Activated CD8-positive, alpha-beta T cell treated with anti-CD3 and anti-CD28 coated beads, Interleukin-2, amount 10 ng/mL, durations not matched to agents 7 days and 5 days (primary cell): Measurements from ENCODE around the gene DLG3. TPM values are rescaled to one million over a fixed set of nuclear protein-coding genes. Genes with fewer than 3 reads are reported as not detected.

Source experiments
- ATAC-seq: fragments of 150-1000 bp; cut with Tn5 transposase; one replicate; pipeline ENCODE4 v1.10.0; 2021; ENCODE audit warnings: moderate library complexity
- CTCF ChIA-PET: fragments of 350-600 bp; sonication (Branson Sonifier 250); formaldehyde crosslinking; loops from one replicate; lab custom pipeline; 2021; ENCODE audit warnings: antibody characterized with exemption; lab: Charles Lee
- POLR2A ChIA-PET: fragments of 350-600 bp; sonication (Branson Sonifier 250); formaldehyde crosslinking; loops from one replicate; lab custom pipeline; 2021; ENCODE audit warnings: antibody characterized with exemption; lab: Charles Lee
- DNase-seq: peaks from one replicate; pipeline ENCODE4 v3.0.0-alpha.2; 2020
- H3K27ac Mint-ChIP-seq: one replicate; pipeline ENCODE4 v1.8.0; 2021; ENCODE audit warnings: mild to moderate bottlenecking, mixed read lengths
- H3K27me3 Mint-ChIP-seq: one replicate; pipeline ENCODE4 v1.8.0; 2021; ENCODE audit warnings: low read depth, mixed read lengths
- H3K36me3 Mint-ChIP-seq: one replicate; pipeline ENCODE4 v1.8.0; 2021; ENCODE audit warnings: low read depth, mixed read lengths
- H3K4me1 Mint-ChIP-seq: one replicate; pipeline ENCODE4 v1.8.0; 2021; ENCODE audit warnings: low read depth, mixed read lengths
- H3K4me3 Mint-ChIP-seq: one replicate; pipeline ENCODE4 v1.8.0; 2021; ENCODE audit warnings: mild to moderate bottlenecking, mixed read lengths
- H3K9me3 Mint-ChIP-seq: one replicate; pipeline ENCODE4 v1.8.0; 2022; ENCODE audit warnings: mixed read lengths; ENCODE audit not compliant: insufficient read depth
- total RNA-seq, 2 experiments: library from RNA; stranded (reverse); gene quantifications; one replicate each; pipeline ENCODE4 v1.2.3, GENCODE V29; 2021

The DLG3 gene
- total RNA-seq, 2 experiments from 2014 or later: 22.8 to 24.6 TPM

DNA sequence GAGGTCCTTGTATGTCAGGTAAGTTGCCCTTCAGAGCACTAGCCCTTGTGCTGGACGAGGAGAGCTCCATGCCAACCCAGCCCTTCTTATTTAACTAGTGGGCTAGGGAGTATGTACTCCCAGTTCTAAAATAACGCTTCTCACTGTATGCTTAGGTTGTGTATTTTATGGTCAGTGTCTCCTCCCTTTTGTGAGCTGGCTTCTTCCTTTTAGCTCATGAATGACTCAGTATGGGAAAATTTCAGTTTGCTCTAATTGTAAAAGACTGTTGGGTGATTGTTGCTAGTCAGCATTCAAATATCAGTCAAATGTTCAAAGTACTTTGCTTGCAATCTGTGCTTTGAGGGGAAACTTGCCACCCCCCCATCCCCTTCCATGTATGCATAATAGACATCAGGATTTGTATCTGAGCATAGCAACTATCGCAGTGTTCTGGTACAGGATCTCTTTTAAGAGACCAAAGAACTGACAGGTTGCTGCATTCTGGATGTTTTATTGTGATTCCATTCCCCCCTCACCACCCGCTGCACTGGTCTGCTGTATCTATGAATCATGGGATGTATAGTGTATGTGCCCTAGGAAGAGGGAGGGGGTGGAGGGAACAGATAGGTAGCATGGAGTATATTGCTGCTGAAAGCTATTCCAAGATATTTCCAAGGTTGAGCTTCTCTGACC, 34.7 kb downstream of the DLG3 start:
- no peak for DNase-seq
- H3K36me3 Mint-ChIP-seq: peaks cover 2% of the 10 kb centered on the region
- POLR2A ChIA-PET: no interaction called here
- H3K27me3 Mint-ChIP-seq: no peaks in the 10 kb centered on the region
- no peak overlapping the region for H3K27ac Mint-ChIP-seq
- peaks cover 7% of the 10 kb centered on the region for H3K4me1 Mint-ChIP-seq
- no peaks in the 10 kb centered on the region for H3K9me3 Mint-ChIP-seq
- CTCF ChIA-PET: no interaction called here
- H3K4me3 Mint-ChIP-seq: no peak overlapping the region
- no peak for ATAC-seq

DNA sequence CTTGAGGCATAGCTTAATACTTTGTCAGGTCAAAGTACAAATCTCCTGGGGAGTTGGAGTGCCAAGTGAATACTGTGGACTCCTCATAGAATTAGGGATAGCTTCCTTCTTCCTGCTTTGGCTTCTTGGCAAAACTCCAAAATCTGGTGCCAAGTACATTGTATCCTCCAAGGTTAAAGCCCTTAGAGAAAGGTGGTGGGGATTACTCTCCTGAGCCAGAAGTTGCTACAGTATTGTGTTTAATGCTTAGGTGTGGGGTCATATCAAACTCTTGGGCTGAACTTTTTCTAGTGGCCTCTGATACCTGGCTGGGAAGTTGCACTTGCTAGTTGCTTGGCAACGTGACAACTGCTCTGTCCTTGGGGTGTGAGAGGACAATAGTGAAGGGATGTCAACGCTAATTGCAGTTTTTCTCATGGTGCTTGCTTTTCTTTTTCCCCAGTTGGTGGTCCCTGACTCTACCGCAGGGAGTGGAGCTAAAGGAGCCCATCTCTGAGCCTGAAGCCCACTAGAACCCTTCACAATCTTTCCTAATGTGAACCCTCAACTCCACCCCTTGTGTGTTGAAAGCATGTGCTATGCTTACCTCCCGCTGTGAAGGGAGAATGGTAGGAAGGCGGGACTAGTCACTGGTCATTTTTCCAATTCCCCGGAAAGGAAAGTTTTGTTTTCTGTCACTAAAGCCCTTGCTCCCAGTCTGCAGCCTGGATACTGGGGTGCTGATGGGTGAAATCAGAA, 35.5 kb downstream of the DLG3 start:
- H3K9me3 Mint-ChIP-seq: no peaks in the 10 kb centered on the region
- H3K4me1 Mint-ChIP-seq: peaks cover 7% of the 10 kb centered on the region
- no peaks in the 10 kb centered on the region for H3K27me3 Mint-ChIP-seq
- H3K4me3 Mint-ChIP-seq: no peak overlapping the region
- ChIA-PET POLR2A (no interaction called here), CTCF (no interaction called here)
- H3K36me3 Mint-ChIP-seq: peaks cover 2% of the 10 kb centered on the region
- no peak overlapping the region for H3K27ac Mint-ChIP-seq
- no peak for DNase-seq
- ATAC-seq: no peak

DNA sequence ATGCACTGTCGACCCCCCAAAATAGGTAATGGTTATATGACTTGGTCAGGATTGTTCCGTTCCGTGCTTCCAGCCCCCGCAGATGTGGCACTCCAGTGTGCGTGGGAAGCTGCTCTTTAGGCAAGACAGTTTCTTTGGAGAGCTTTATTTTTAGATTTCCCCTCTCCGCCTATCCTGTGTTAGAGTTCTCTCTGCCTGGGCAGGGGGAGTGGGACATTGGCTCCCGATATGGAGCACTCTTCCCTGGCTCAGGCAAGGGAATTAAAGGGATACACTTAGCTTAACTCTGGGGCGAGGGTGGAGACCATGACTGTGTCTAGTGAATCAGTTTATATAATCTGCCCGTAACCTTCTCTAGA, 36.0 kb downstream of the DLG3 start:
- DNase-seq (no peak), ATAC-seq (no peak)
- Mint-ChIP-seq H3K4me3 (no peak overlapping the region), H3K27ac (no peak overlapping the region), H3K36me3 (peaks cover 4% of the 10 kb centered on the region), H3K4me1 (peaks cover 5% of the 10 kb centered on the region), H3K27me3 (no peaks in the 10 kb centered on the region), H3K9me3 (no peaks in the 10 kb centered on the region)
- ChIA-PET POLR2A (no interaction called here), CTCF (no interaction called here)

DNA sequence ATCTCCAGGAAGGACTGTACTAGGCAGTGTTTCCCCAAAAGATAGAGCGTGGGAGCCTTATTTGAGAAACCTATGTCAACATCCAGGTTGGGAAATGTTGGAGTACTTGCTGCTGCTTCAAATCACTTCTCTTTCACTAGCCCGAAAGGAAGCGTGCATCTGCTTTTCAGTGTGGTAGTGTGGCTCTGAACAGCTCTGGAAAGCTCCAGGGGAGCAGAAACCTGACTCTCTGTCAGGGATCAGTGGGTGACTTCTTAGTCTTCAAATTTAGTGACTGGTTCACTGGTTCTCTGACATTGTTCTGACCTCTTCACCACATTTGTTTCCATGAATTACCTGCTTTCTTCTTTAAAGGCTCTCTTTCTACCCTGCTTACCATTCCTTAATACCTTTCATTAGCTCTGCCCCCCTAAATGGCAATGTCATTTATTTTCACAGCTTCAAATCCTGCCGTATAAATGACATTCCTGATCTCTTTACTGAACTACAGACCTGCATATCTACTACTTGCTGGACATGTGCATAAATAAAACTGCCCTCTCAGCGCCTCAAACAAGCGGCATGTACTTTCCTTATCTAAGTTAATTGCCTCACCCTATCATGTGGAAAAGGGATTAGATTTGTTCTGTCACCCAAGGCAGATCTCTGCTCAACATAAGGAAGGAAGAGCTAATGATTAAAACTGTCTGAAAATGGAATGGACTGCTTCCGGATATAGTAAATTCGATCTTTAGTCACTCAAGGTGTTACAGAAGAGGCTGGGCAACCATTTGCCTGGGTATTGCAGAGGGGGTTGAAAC, 37.0 kb downstream of the DLG3 start:
- no peaks in the 10 kb centered on the region for H3K27me3 Mint-ChIP-seq
- peaks cover 10% of the 10 kb centered on the region for H3K36me3 Mint-ChIP-seq
- ATAC-seq: no peak
- H3K27ac Mint-ChIP-seq: no peak overlapping the region
- DNase-seq: no peak
- ChIA-PET CTCF (no interaction called here), POLR2A (no interaction called here)
- no peaks in the 10 kb centered on the region for H3K9me3 Mint-ChIP-seq
- no peak overlapping the region for H3K4me3 Mint-ChIP-seq
- H3K4me1 Mint-ChIP-seq: peaks cover 4% of the 10 kb centered on the region

DNA sequence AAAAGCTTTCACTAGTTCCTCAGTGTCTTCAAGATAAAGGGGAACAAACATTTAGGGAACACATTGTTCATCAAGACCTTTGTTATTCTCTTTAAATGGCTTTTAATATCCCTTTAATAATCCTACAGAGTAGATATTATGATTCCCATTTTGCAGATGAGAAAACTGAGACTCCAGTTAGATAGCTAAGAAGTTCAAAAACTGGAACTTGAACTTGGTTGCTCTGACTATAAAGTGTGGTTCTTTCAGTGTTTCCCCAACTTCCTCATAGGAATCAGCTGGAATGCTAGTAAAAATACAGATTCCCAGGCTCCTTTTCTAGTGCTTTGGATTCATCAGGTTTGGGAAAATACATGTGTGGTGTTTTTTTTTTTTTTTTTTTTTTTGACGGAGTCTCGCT, 37.7 kb downstream of the DLG3 start:
- ATAC-seq: no peak
- Mint-ChIP-seq H3K27me3 (no peaks in the 10 kb centered on the region), H3K36me3 (peaks cover 11% of the 10 kb centered on the region), H3K27ac (no peak overlapping the region), H3K4me1 (no peaks in the 10 kb centered on the region), H3K4me3 (no peak overlapping the region), H3K9me3 (no peaks in the 10 kb centered on the region)
- POLR2A ChIA-PET: no interaction called here
- DNase-seq: no peak
- CTCF ChIA-PET: no interaction called here

DNA sequence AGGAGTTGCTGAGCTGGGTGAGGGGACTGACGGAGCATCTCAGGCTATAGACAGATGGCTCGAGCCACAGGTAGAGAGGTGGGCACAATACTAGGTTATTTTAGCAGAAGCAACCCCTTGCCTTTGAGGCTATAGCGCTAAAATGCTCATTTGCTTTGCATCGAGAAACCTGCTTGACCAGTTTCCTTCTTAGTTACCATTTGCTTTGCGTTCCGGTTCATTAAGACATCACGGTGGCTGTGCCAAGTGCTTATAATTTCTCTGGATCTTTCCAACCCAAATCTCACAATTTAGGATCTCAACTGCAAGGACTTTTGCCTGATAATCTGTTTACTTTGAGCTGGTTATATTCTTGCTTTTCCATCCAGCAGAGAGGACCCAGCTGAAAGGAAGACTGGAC, 40.8 kb downstream of the DLG3 start:
- ATAC-seq (no peak), DNase-seq (no peak)
- H3K4me3 Mint-ChIP-seq: no peak overlapping the region
- H3K4me1 Mint-ChIP-seq: no peaks in the 10 kb centered on the region
- no peaks in the 10 kb centered on the region for H3K27me3 Mint-ChIP-seq
- ChIA-PET CTCF (no interaction called here), POLR2A (no interaction called here)
- H3K36me3 Mint-ChIP-seq: peaks cover 12% of the 10 kb centered on the region
- no peak overlapping the region for H3K27ac Mint-ChIP-seq
- H3K9me3 Mint-ChIP-seq: no peaks in the 10 kb centered on the region

GRCh38 chrX:70488856-70489255, 44.2 kb downstream of the DLG3 start:
- H3K36me3 Mint-ChIP-seq: peaks cover 25% of the 10 kb centered on the region
- no peak overlapping the region for H3K4me3 Mint-ChIP-seq
- DNase-seq (no peak), ATAC-seq (no peak)
- no peaks in the 10 kb centered on the region for H3K9me3 Mint-ChIP-seq
- peaks cover 11% of the 10 kb centered on the region for H3K4me1 Mint-ChIP-seq
- POLR2A ChIA-PET: no interaction called here
- H3K27me3 Mint-ChIP-seq: no peaks in the 10 kb centered on the region
- H3K27ac Mint-ChIP-seq: no peak overlapping the region
- CTCF ChIA-PET: interaction anchor here (1.2 kb wide), 1 partner anchor 16 kb away, joined by 3 read pairs; no protein-coding TSS in a partner anchor

- no peak for DNase-seq
- ChIA-PET POLR2A (no interaction called here), CTCF (no interaction called here)
- no peaks in the 10 kb centered on the region for H3K27me3 Mint-ChIP-seq
- H3K4me1 Mint-ChIP-seq: peaks cover 11% of the 10 kb centered on the region
- no peaks in the 10 kb centered on the region for H3K9me3 Mint-ChIP-seq
- ATAC-seq: no peak
- H3K36me3 Mint-ChIP-seq: peaks cover 24% of the 10 kb centered on the region
- no peak overlapping the region for H3K27ac Mint-ChIP-seq
- no peak overlapping the region for H3K4me3 Mint-ChIP-seq
These were observed 49.8 kb downstream of the DLG3 start for GRCh38 chrX:70494441-70494840.

DNA sequence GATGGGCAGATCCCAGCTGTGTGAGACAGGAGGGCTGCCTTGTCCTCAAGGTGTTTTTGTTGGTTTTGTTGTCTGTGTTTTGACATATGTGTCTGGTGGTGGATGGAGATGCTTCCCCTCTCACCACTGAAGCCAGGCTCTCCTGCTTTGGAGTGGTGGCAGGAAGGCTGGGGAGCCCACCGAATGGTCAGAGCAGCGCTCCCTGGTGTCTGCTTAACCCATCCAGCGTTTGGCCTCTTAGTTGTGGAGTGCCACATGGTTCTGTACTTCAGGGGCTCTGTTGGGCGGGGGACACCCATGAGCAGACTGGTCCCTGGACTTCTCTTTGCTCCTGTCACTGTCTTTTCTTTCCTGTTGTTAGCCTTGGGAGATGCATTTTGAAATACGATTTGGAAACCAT, 51.9 kb downstream of the DLG3 start:
- CTCF ChIA-PET: no interaction called here
- Mint-ChIP-seq H3K27me3 (no peaks in the 10 kb centered on the region), H3K4me3 (no peak overlapping the region), H3K36me3 (peaks cover 28% of the 10 kb centered on the region), H3K9me3 (no peaks in the 10 kb centered on the region), H3K4me1 (peaks cover 7% of the 10 kb centered on the region), H3K27ac (no peak overlapping the region)
- ATAC-seq (no peak), DNase-seq (no peak)
- POLR2A ChIA-PET: no interaction called here

DNA sequence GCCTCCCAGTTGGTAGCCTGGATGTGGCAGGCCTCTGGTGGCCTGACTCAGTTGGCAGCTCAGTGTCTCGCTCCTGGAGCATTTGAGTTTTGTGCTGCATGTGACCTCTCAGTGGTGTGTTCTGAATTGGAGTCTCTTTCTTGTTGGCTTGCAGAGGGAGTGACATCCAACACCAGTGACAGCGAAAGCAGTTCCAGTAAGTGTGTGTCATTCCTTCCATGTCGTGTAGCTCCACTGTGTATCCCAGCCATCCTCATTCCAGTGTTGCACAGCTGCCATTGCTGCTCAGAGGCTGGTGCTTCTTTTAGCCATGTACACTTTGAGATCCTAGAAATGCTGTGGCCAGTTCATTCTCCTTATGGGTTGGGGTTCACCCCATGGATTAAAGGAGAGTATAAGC, 52.4 kb downstream of the DLG3 start:
- Mint-ChIP-seq H3K36me3 (peaks cover 26% of the 10 kb centered on the region), H3K4me3 (no peak overlapping the region), H3K27me3 (no peaks in the 10 kb centered on the region), H3K9me3 (no peaks in the 10 kb centered on the region), H3K27ac (no peak overlapping the region), H3K4me1 (peaks cover 2% of the 10 kb centered on the region)
- ChIA-PET CTCF (no interaction called here), POLR2A (no interaction called here)
- no peak for DNase-seq
- ATAC-seq: no peak

GRCh38 chrX:70498129-70498528, 53.5 kb downstream of the DLG3 start:
- DNase-seq (no peak), ATAC-seq (no peak)
- Mint-ChIP-seq H3K36me3 (peaks cover 24% of the 10 kb centered on the region), H3K9me3 (no peaks in the 10 kb centered on the region), H3K4me1 (no peaks in the 10 kb centered on the region), H3K27me3 (no peaks in the 10 kb centered on the region), H3K4me3 (no peak overlapping the region), H3K27ac (no peak overlapping the region)
- ChIA-PET POLR2A (no interaction called here), CTCF (no interaction called here)

DNA sequence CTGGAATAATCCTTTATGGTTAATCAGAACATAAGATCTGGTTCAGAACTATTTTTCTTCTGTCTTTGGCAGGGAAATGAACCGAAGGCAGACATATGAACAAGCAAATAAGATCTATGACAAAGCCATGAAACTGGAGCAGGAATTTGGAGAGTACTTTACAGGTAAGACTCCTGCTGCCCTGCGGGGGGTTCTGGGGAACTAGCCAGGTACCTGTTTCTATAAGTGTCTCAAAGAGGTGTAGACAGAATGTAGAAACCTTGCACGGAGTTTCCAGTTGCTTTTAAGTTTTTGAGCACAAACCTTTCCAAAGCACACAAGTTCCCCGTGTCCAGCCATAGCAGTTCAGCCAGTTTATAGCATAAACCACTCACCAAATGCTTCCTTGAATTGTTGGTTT, 56.2 kb downstream of the DLG3 start:
- Mint-ChIP-seq H3K9me3 (no peaks in the 10 kb centered on the region), H3K27ac (no peak overlapping the region), H3K36me3 (peaks cover 17% of the 10 kb centered on the region), H3K27me3 (no peaks in the 10 kb centered on the region), H3K4me3 (no peak overlapping the region), H3K4me1 (peaks cover 10% of the 10 kb centered on the region)
- ChIA-PET CTCF (no interaction called here), POLR2A (no interaction called here)
- DNase-seq: no peak
- no peak for ATAC-seq
